HEK293 (cell line): ENCODE measurements around the gene WDR1.

Experiments
- CTCF ChIA-PET: fragments of 350-600 bp; formaldehyde crosslinking; extraction: SDS; loops from one replicate; lab custom pipeline; 2021; ENCODE audit warnings: antibody characterized with exemption; lab: Yijun Ruan, JAX
- POLR2A ChIA-PET: fragments of 300-600 bp; formaldehyde crosslinking; extraction: SDS; loops from one replicate; lab custom pipeline; 2020; ENCODE audit warnings: antibody characterized with exemption, inconsistent platforms; lab: Yijun Ruan, JAX
- H3K27ac ChIP-seq: fragments of 200-500 bp; sonication (Bioruptor generic); 2 replicates; pipeline ENCODE4 v1.5.1; 2014; ENCODE audit warnings: low read depth, low read length, control low read depth, inconsistent platforms; ENCODE audit errors: extremely low read depth
- H3K36me3 ChIP-seq, 2 experiments: fragments of 200-500 bp in 1 of 2; sonication (Bioruptor generic) in 1 of 2; 1 replicate in 1 of 2; 2 replicates in 1 of 2; pipeline ENCODE4 v1.5.1; 2014 to 2017; ENCODE audit warnings: inconsistent platforms in 2 of 2, low read length in 2 of 2; ENCODE audit not compliant: control insufficient read depth in 2 of 2, insufficient read depth in 1 of 2
- H3K4me1 ChIP-seq: fragments of 200-500 bp; sonication (Bioruptor generic); 2 replicates; pipeline ENCODE4 v1.5.1; 2014; ENCODE audit warnings: mild to moderate bottlenecking, low read length, inconsistent platforms; ENCODE audit not compliant: control insufficient read depth, insufficient read depth
- H3K4me3 ChIP-seq: 2 replicates; pipeline ENCODE4 v1.5.1; 2011; ENCODE audit warnings: low read depth, mild to moderate bottlenecking, control low read depth, low read length, moderate library complexity
- H3K9me3 ChIP-seq: fragments of 200-500 bp; sonication (Bioruptor generic); 2 replicates; pipeline ENCODE4 v1.5.1; 2014; ENCODE audit warnings: low read depth, low read length, inconsistent platforms; ENCODE audit not compliant: control insufficient read depth, insufficient read depth
- BCL11B ChIP-seq: fragments of 450-650 bp; formaldehyde crosslinking; IDR thresholded peaks from 2 replicates; pipeline ENCODE4 v1.5.1; 2016; ENCODE audit warnings: low read depth, missing biosample characterization, missing genetic modification characterization
- EGR2 ChIP-seq: fragments of 450-650 bp; formaldehyde crosslinking; IDR thresholded peaks from 2 replicates; pipeline ENCODE4 v1.5.1; 2016; ENCODE audit warnings: low read depth, missing biosample characterization, missing genetic modification characterization
- FEZF1 ChIP-seq: fragments of 450-650 bp; formaldehyde crosslinking; IDR thresholded peaks from 2 replicates; pipeline ENCODE4 v1.5.1; 2016; ENCODE audit warnings: missing biosample characterization, missing genetic modification characterization
- HOXC10 ChIP-seq: sonication (generic); formaldehyde crosslinking; IDR thresholded peaks from 2 replicates; pipeline ENCODE4 v1.8.1; 2023; ENCODE audit warnings: mild to moderate bottlenecking, missing genetic modification reagents
- KLF7 ChIP-seq: fragments of 450-650 bp; formaldehyde crosslinking; IDR thresholded peaks from 2 replicates; pipeline ENCODE4 v1.5.1; 2016; ENCODE audit warnings: missing biosample characterization, missing genetic modification characterization, borderline replicate concordance
- MYNN ChIP-seq: fragments of 450-650 bp; formaldehyde crosslinking; IDR thresholded peaks from 2 replicates; pipeline ENCODE4 v1.5.1; 2016; ENCODE audit warnings: missing biosample characterization, missing genetic modification characterization, borderline replicate concordance
- ZNF121 ChIP-seq: fragments of 450-650 bp; formaldehyde crosslinking; IDR thresholded peaks from 2 replicates; pipeline ENCODE4 v1.5.1; 2016; ENCODE audit warnings: missing biosample characterization, missing genetic modification characterization
- ZNF16 ChIP-seq: fragments of 450-650 bp; formaldehyde crosslinking; IDR thresholded peaks from 2 replicates; pipeline ENCODE4 v1.5.1; 2016; ENCODE audit warnings: low read depth, missing biosample characterization, missing genetic modification characterization
- ZNF239 ChIP-seq: fragments of 450-650 bp; formaldehyde crosslinking; IDR thresholded peaks from 2 replicates; pipeline ENCODE4 v1.5.1; 2016; ENCODE audit warnings: missing biosample characterization, missing genetic modification characterization
- ZNF335 ChIP-seq: fragments of 450-650 bp; formaldehyde crosslinking; conservative IDR thresholded peaks from 2 replicates; pipeline ENCODE4 v1.5.1; 2016; ENCODE audit warnings: missing biosample characterization, missing genetic modification characterization
- ZNF501 ChIP-seq: fragments of 450-650 bp; formaldehyde crosslinking; IDR thresholded peaks from 2 replicates; pipeline ENCODE4 v1.5.1; 2016; ENCODE audit warnings: missing biosample characterization, missing genetic modification characterization
- ZNF558 ChIP-seq: fragments of 450-650 bp; formaldehyde crosslinking; IDR thresholded peaks from 2 replicates; pipeline ENCODE4 v1.5.1; 2016; ENCODE audit warnings: missing biosample characterization, missing genetic modification characterization
- ZNF600 ChIP-seq: fragments of 450-650 bp; formaldehyde crosslinking; IDR thresholded peaks from 2 replicates; pipeline ENCODE4 v1.5.1; 2016; ENCODE audit warnings: missing biosample characterization, missing genetic modification characterization
- ZNF610 ChIP-seq: fragments of 450-650 bp; formaldehyde crosslinking; IDR thresholded peaks from 2 replicates; pipeline ENCODE4 v1.5.1; 2016; ENCODE audit warnings: missing biosample characterization, missing genetic modification characterization, borderline replicate concordance
- ZNF621 ChIP-seq: fragments of 450-650 bp; formaldehyde crosslinking; IDR thresholded peaks from 2 replicates; pipeline ENCODE4 v1.5.1; 2017; ENCODE audit warnings: missing biosample characterization, missing genetic modification characterization
- ZNF660 ChIP-seq: fragments of 450-650 bp; IDR thresholded peaks from 2 replicates; pipeline ENCODE4 v1.5.1; 2018; ENCODE audit warnings: missing biosample characterization, mild to moderate bottlenecking, missing genetic modification characterization
- ZNF670 ChIP-seq: fragments of 450-650 bp; formaldehyde crosslinking; IDR thresholded peaks from 2 replicates; pipeline ENCODE4 v1.5.1; 2016; ENCODE audit warnings: missing biosample characterization, missing genetic modification characterization, low read depth
- TF ChIP-seq, protein P1 (sequence below): fragments of 450-650 bp; formaldehyde crosslinking; IDR thresholded peaks from 2 replicates; pipeline ENCODE4 v1.5.1; 2016; ENCODE audit warnings: missing biosample characterization, missing genetic modification characterization
- TF ChIP-seq, protein P2 (sequence below): fragments of 450-650 bp; formaldehyde crosslinking; IDR thresholded peaks from 2 replicates; pipeline ENCODE4 v1.5.1; 2016; ENCODE audit warnings: missing biosample characterization, missing genetic modification characterization, low read depth

The WDR1 gene

DNA sequence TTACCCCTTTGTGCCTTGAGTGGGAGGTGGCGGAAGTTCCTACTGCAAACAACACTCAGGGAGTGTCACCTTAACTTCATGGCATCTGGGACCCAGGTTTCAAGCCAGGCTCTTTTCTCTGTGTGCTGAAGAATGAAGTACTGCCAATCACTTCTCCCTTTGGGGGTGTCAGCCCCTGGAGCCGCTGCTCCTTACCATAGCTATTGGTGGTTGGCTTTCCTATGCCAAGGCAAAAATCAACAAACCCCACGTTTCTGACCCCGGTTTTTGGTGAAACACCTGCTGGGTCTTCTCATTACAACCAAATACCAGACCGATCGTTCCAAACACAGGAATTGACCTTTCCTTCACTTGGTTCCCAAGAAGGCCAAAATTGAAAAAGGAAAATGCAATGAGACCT lies 75.6 kb downstream of the WDR1 start:
- Histone ChIP-seq H3K4me1 (no peaks in the 10 kb centered on the region), H3K4me3 (no peak overlapping the region), H3K9me3 (no peaks in the 10 kb centered on the region), H3K27ac (no peak overlapping the region), H3K36me3 (no peaks in the 10 kb centered on the region)
- ChIA-PET POLR2A (no interaction called here), CTCF (no interaction called here)
- TF ChIP-seq ZNF121 (tag by site-specific recombination) (no peak), EGR2 (tag by site-specific recombination) (no peak), FEZF1 (tag by site-specific recombination) (no peak), ZNF501 (no peak), ZNF610 (tag by site-specific recombination) (no peak), ZNF670 (tag by site-specific recombination) (no peak), ZNF660 (tag by site-specific recombination) (no peak), ZNF335 (tag by site-specific recombination) (no peak), KLF7 (no peak), ZNF16 (no peak)

DNA sequence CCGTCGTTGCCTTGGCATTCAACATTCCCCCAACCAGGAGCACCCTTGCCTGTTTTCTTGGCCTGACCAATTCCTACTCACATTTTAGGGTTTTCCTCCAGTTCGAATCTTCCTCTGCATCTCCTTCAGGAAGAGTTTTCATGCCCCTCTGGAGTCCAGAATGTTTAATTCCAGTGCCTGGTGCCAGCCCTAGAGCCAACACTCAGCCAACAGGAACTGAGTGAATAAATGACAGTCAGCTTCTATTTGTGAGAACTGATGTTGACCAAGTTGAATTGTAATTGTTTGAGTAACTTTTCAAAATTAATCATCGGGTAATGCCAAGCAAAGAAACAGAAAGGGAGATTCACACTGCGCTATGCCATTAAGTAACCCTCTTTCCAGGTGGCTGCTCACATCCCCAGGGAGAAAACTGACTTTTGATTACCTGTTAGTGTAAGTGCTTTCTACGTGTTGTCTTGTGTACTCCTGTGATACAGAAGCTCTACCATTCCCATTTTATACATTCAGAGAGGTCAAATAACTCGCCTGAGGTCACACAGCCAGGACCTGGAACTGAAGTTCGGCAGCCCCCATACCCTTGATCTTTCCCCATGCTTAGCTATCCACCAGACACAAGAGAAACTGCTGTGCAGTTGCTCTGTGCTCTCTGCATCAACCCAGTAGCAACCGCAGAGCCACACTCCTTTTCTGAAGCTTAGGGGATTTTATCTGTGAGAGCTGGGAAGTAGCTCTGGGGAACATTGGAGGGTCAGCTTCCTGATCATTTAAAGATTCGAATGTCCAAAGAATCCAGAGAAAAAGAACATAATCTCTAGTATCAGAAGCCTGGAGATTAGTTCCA lies 76.3 kb downstream of the WDR1 start:
- ChIA-PET POLR2A (no interaction called here), CTCF (interaction anchor here (1.4 kb wide), 1 partner anchor 21 kb away, joined by 4 read pairs; no protein-coding TSS in a partner anchor)
- H3K4me3 ChIP-seq: no peak overlapping the region
- no peaks in the 10 kb centered on the region for H3K36me3 ChIP-seq
- H3K9me3 ChIP-seq: no peaks in the 10 kb centered on the region
- TF ChIP-seq ZNF558 (tag by site-specific recombination): no peak
- no peak for TF ChIP-seq ZNF600 (tag by site-specific recombination)
- TF ChIP-seq BCL11B (tag by site-specific recombination): no peak
- TF ChIP-seq, protein P1, sequence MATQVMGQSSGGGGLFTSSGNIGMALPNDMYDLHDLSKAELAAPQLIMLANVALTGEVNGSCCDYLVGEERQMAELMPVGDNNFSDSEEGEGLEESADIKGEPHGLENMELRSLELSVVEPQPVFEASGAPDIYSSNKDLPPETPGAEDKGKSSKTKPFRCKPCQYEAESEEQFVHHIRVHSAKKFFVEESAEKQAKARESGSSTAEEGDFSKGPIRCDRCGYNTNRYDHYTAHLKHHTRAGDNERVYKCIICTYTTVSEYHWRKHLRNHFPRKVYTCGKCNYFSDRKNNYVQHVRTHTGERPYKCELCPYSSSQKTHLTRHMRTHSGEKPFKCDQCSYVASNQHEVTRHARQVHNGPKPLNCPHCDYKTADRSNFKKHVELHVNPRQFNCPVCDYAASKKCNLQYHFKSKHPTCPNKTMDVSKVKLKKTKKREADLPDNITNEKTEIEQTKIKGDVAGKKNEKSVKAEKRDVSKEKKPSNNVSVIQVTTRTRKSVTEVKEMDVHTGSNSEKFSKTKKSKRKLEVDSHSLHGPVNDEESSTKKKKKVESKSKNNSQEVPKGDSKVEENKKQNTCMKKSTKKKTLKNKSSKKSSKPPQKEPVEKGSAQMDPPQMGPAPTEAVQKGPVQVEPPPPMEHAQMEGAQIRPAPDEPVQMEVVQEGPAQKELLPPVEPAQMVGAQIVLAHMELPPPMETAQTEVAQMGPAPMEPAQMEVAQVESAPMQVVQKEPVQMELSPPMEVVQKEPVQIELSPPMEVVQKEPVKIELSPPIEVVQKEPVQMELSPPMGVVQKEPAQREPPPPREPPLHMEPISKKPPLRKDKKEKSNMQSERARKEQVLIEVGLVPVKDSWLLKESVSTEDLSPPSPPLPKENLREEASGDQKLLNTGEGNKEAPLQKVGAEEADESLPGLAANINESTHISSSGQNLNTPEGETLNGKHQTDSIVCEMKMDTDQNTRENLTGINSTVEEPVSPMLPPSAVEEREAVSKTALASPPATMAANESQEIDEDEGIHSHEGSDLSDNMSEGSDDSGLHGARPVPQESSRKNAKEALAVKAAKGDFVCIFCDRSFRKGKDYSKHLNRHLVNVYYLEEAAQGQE (tag by site-specific recombination): no peak
- no peak for TF ChIP-seq ZNF239
- no peak for TF ChIP-seq HOXC10
- no peak for TF ChIP-seq ZNF621 (tag by site-specific recombination)
- no peak for TF ChIP-seq MYNN (tag by site-specific recombination)
- TF ChIP-seq, protein P2, sequence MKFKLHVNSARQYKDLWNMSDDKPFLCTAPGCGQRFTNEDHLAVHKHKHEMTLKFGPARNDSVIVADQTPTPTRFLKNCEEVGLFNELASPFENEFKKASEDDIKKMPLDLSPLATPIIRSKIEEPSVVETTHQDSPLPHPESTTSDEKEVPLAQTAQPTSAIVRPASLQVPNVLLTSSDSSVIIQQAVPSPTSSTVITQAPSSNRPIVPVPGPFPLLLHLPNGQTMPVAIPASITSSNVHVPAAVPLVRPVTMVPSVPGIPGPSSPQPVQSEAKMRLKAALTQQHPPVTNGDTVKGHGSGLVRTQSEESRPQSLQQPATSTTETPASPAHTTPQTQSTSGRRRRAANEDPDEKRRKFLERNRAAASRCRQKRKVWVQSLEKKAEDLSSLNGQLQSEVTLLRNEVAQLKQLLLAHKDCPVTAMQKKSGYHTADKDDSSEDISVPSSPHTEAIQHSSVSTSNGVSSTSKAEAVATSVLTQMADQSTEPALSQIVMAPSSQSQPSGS: no peak
- no peaks in the 10 kb centered on the region for H3K4me1 ChIP-seq
- H3K27ac ChIP-seq: no peak overlapping the region
